NCI-H1694 (cell line): ENCODE results near the gene ATG2A.

Source experiments
- DNase-seq: peaks from one replicate; lab custom pipeline; 2025; lab: John Stamatoyannopoulos, UW

The ATG2A gene

DNA sequence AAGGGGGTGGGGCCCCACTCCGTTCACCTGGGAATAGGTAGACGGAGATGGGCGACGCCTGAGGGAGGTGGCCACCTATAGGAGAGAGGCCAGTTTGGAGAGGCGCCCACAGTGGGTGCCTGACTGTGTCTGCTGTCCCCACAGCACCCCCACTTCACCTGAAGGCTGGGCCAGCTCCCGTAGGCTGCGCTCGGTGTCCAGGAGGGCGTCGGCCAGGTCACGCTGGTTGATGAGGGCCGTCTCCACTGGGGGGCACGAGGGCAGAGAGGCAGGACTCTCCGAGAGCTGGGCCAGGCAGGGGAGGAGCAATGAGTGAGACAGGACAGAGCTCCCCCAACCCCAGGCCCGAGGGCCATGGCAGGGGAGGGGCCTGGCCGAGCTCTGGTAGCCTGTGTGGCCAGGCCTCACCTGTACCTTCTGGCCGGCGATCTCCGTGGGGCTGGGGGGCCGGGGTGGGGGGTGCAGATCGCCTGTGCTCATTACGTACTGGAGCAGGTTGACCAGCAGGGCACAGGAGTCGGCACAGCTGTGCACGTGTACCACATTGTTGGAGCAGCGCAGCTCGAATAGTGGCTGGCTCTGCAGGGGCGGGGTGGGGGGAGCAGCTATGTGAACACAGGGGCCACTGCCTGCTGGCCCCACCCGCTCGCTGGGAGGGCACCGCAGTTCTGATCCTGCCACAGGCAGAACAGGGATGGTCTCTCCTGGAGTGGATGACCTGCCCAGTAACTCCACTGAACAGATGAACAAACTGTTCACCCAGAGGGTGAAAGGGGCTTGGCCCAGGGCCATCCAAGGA is 14.7 kb downstream of the ATG2A start:
- no peak for DNase-seq

DNA sequence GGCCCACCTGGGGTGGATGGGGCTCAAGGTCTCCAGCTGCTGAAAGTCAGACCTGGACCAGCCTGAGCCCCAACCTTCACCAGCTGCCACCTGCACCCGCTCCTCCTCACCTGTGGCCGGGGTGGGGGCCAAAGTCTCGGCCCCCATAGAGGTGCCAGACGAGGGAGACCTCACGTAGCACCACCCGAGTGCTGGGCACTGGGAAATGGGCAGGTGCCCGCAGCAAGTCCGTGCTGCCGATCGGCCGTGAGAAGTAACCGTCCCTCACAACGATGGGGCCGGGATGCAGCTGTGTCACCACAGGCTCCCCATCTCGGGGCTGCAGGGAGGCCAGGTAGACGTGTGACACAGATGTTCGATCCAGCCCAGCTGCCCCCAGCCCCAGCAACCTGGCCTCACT is 16.2 kb downstream of the ATG2A start:
- no peak for DNase-seq

DNA sequence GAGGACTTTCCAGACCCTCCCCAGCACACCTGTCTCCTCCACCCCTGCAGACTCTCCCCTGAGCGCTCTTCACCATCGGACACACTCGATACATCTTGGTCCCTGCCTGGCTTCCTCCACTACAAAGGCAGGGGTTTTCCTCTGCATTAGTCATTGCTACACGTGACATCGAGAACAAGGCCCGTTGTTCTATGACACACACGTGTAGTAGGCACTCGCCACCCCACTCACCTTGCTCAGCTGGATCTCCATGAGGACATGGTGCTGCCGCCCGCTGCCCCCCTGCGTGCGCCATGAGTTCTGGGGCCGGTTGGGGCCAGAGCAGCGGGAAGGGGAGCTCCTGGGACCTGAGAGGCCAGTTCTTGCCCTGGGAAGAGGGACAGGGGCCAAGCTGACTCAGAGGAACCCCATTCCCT is 16.7 kb downstream of the ATG2A start:
- DNase-seq, result no peak

DNA sequence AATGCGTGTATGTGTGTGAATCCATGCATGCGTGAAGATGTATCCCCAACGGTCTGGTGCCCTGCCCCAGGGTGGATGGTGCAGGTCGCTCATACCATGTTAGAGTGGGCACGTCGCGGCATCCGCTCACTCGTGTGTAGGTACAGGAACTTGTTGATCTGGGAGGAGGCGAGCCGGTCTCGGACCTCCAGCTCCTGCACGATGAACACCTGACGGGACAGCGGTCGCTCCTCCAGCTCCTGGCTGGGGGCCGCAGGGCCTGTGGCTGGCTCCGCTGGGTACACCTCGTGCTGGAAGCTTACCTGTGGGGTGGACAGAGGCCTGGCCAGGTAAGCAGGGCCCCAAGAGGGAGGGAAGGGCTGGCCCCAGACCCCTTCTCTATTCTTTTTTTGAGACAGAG is 18.5 kb downstream of the ATG2A start:
- DNase-seq, result no peak

DNA sequence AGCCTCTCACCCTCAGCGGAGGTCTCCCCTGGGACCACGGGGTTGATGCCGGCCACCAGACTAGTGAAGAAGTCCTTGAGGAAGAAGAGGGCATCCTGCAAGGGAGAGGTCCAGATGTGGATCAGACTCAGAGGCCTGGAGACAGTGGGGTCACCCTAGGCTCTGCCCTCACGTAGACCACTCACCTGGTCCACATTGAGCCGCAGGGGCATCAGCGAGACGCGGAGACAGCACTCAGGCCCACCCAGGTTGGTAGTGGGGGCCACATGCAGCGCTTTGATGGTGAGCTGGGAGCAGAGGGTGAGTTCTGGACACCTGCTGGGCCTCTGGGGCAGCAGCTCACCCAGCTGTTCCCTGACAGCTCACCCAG is 18.9 kb downstream of the ATG2A start:
- DNase-seq, result no peak

DNA sequence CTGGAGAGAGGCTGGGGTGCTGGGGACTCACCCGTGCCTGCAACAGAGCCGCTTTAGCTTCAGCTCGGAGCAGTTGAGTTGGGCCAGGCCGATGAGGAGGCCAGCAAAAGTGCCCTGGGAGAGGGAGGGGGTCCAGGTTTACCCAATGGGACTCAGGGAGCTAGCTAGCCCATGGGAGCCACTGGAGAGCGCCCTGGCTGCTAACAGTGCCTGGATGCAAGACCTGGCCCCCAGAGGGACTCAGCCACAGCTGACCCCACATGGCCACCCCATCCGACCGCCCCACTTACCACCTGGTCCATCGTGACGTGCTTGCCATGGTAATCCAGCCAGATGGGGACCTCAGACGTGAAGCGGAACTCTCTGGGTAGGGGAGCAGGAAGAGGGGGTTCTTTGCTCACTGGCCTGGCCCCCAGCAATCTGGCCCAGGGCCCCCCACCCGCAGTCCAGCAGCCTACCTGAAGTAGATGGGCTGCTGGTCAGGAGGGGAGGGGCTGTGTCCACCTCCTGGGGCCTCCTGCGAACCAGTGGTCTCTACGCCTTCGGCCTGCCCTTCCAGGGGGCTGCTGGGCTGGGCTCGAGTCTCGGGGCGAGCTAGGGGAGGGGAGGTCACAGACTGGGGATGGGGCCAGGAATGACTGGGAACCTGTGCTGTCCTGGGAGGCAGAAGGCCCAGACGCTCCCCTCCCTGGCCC is 19.5 kb downstream of the ATG2A start:
- no peak for DNase-seq

DNA sequence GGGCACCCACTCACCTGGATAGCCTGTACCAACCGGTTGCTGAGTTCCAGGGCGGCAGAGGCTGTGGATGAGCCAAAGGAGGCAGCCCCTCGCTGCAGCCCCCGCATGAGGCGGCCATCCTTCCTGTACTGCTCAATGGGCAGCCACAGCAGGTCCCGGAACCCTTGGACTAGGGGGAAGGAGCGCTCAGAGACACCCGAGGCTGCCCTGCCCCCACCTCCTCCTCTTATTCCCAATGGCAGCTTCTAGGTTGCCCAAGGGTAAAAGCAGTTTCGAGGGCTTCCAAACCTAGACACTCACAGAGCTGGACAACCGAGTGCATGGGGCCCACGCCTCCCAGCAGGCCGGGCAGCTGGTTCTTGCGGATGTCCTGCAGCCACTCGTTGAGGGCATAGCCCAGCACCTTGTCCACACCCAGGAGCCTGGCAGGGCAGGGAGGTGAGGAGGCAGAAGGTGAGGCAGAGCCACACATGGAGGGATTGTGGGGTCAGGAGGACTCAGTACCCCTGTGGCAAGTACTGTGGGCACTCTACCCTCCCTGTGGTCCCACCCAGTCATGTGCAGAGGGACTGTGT is 20.5 kb downstream of the ATG2A start:
- no peak for DNase-seq

DNA sequence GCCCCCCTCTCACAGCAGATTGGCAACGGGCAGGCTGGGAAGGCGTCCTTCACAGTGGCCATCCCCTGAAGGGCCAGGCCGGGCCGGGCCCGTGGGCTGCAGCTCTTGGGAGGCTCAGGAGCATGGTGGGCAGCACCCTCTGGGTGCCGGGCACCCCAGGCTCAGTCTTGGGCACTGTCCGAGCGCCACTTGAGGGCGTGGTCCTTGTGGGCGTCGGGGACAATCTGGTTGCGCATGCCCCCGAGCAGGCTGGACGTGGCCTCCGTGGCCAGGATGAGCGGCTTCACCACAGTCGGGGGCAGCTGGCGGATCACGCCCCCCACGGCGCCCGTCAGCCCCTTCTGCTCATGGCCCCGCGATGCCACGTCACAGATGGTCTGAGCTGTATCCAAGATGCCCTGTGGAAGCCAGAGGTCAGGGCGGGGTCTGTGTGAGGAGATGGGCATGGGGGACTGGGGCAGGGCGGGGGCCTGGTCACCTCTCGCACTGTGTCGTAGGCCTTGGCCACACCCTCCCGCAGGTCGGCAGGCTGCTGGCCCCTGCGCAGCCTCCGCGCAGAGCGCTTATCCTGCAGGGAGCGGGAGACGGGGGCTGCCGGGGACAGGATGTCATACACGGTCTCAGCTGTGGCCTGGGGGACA is 22.1 kb downstream of the ATG2A start:
- no peak for DNase-seq

DNA sequence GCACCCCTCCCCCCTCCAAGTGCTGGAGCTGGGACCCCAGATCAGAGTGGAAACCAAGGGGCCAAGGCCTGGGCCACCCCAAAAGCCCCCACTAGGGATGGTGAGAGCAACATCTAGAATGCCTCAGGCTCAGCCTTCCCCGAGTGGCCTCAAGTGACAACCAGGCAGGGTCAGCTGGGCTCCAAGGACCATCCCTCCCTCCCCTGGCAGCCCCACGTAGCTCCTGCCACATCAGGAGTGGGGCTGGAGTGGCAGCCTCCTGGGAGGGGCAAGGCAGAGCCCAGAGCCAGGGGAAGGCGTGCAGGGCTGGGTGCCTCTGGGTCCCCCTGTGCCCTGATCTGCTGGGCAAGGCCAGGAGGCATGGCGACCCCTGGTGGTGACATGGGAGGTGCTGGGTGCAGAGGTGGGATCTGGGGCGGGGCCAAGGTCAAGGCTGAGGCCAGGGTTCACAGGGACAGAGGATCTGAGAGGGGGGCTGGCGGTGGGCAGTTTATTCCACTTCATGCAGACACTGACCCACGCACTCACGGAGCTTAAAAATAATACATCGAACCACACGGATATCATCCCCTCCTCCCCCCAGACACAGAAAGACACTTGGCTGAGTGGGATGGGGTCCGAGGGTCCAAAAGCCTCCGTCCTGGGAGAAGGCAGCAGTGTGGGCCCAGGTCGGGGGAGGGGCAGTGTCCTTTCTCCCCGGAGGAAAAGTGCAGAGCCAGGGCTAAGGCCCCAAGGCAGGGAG is 22.8 kb downstream of the ATG2A start:
- DNase-seq, result peak; percentile 56

DNA sequence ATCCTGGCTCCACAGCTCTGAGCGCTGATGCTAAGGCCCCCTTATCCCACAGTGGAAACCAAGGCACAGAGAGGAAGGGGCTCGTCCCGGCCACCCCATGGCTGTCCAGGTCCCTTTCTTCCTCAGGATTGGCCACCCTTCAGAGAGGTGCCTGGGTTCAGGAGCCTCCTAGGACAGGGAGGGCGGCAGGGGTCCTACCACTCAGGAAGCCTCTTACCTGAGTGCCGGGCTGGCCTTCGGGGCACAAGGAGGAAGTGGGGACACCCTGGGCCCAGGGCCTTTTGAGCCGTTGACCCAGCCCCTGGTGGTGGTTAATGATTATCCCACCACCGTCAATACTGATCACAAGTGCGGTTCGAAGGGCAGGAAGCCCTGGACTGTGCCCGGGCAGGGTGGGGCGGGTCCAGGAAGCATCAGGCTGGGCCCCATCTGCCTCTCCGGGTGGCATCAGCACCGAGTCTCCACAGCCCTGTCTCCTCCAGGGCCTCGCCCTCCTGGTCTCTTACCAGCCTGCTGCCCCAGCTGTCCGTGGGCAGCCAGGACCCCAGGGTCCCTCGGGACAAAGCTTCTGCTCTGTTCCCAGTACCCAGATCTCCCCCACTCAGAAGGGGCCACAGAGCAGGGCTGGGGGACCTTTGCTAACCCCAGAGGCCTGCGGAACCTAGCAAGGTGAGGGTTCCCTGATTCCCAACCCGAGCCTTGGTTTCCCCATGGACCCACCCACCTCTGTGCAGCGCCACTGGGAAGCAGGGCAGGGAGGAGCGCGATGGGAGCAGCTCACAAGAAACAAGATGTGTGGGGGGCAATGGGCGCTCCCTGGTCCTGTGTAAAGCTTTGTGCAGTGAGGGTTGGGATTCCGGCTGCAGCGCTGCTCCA is 23.6 kb downstream of the ATG2A start:
- no peak for DNase-seq

DNA sequence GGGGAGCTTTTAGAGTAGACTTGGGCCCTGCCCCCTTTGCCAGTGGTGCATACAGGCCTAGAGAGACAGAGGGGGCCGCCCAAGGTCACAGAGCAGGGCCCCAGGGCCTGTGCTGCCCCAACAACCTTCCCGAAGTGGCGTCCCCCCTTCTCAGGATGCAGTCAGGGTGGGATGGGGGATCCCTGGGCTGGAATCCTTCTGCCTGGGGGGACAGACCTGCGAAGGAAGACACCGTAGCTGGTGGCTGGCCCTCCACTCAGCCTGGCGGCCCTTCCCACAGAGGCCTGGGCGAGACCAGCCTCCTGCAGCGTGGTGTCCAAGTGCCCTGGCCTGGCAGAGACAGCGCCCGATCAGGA is 24.2 kb downstream of the ATG2A start:
- no peak for DNase-seq

DNA sequence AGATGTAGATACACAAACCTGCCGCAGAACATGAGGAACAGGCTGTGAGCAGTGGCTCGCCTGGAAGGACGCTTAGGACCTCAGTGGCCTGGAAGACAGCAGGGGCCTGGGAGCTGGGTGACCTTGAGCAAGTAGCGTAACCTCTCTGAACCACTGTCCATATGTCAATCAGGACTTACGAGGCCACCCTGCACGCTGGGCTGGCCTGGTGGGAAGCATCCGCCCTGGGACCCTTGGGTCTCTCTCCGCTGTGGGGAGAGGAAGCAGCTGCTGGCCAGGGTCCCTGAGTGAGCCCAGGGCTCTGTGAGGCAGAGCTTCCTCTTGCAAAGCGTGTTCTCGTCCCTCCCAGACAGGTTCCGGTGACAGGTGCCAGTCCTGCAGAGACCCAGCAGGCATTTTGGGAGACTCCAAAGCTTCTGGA is 24.6 kb downstream of the ATG2A start:
- no peak for DNase-seq

DNA sequence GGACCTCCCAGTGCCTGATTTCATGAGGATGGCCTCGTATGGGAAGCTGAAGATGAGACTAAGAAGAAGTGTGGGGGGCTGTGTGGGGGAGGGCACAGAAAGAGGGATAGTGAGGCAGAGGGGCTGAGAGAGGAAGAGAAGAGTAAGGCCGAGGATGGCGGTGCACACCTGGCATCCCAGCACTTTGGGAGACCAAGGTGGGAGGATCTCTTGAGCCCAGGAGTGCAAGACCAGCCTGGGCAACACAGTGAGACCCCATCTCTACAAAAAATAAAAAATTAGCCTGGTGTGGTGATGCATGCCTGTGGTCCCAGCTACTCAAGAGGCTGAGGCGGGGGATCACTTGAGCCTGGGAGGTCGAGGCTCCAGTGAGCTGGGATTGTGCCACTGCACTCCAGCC is 25.1 kb downstream of the ATG2A start:
- DNase-seq, result no peak

DNA sequence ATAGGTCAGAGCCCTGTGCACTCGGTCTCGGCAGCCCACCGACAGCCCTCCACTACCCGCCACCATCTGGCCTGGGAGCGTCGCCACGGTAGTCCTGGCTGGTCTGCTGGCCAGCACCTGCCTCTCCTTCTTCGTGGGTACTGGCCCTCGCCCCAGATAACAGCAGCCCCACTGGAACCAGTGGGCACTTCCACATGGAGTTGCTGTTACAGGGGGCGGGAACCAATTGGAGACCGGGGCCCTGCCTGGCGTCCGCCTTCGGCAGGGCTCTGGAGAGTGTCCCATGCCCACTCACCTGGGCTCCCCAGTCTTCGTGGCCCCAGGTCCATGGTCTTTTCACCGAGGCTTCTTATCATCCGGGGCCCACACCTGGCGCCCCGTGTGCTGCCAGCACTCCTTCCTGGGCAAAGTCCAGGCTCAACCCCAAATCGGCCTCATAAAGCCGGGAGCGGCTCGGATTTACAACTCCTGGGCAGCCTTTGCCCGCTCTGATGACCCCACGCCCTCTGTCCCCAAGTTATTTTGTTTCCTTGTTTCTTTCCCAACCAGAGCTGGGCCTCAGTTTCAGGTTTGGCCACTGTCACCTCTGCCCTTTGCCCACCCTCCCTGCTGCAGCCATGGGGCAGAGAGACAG is 25.7 kb downstream of the ATG2A start:
- no peak for DNase-seq

DNA sequence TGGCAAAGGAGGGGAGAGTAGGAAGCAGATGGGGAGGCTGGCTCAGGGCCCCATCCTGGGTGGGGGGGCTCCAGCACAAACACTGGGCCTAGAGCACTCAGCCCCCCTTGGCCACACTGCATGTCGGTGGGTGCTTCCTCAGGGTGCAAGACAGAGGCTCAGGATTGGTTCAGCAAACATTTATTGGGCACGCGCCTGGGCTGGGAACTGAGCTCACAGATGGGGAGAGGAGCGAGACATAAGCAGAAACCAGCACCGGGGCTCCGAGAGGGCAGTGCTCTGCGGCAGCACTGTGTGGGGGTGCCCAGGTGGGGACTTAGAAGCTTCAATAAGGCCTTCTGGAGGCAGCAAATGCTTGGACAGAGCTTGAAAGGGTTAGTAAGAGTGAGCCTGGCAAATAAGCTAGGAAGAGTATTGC is 26.5 kb downstream of the ATG2A start:
- peak; percentile 48 for DNase-seq

DNA sequence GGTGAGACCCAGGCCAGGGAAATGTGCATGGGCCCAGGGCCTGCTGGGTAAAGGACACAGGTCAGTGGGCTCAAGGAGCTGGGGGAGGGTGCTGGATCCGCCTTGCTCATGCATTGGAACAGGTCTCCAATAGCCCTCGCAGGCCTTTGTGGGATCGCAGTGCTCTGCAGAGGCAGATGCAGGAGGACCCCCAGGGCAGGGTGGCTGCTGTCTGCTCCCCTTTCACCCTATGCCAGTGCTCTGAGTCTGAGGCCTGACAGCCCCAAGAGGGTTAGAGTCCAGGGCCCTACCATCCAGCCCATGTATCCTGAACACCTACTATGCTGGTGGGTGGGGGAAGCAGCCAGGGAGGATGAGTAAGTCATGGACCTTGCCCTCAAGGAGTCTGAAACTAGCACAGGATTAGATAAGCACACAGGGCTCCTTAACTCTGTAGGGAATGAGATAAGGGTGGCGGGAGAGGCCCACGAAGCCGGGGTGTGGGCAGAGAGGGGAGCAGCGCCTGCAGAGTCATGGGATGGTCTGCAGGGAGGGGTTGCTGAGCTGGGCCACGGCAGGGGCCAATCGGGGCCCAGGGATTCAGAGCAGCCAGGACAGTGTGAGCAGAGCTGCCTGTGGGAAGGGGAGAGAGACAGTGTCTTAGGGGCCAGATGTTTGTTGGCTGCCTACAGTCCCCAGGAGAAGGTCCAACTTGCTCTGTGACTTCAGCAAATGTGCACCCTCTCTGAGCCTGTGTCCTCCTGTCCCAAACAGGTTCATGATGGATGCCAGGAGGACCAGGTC is 28.1 kb downstream of the ATG2A start:
- no peak for DNase-seq

DNA sequence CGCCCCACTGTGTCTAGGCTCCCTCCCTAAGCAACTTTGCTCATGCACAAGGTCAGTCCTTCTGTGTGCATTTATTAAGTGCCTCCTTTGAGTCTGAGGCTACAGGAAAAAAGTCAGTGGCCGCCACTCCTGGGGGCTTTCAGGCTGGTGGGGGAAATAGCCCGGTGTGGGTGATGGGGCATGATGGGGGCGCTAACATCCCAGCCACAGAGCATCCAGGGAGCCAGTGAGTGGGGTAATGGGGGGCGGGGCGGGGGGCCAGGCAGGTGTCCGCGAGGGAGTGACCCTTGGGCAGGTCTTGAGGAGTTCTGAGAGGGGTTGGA is 28.6 kb downstream of the ATG2A start:
- DNase-seq, result no peak

DNA sequence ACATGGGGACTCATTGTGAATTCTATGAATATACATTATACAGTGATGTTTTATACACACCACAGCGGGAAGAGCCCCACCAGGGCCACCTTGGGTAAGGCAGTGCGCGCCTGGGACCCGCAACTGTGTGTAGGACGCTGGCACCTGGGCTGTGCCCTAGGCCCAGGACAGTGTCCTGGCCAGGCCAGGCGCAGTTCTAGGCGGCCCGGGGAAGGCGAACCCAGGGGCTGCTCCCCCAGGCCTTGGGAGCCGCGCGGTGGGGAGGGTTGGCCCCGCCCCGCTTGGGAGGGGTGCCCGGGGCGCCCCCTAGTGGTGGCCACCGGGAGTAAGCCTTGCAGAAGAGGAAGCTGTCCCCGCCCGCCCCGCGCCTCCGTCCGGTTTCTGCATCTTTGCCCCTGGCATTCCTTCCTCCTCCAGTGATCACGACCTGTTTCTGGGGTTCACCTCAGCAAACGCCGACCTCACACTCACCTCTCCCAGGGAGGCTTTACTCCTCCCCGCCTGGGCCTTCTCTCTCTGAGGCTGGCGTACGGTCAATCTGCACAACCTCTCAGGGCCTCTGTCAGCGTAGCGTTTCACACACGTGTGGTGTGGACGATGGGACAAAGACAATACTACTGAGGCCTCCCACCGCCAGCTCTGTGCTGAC is 29.1 kb downstream of the ATG2A start:
- DNase-seq, result peak; percentile 11

DNA sequence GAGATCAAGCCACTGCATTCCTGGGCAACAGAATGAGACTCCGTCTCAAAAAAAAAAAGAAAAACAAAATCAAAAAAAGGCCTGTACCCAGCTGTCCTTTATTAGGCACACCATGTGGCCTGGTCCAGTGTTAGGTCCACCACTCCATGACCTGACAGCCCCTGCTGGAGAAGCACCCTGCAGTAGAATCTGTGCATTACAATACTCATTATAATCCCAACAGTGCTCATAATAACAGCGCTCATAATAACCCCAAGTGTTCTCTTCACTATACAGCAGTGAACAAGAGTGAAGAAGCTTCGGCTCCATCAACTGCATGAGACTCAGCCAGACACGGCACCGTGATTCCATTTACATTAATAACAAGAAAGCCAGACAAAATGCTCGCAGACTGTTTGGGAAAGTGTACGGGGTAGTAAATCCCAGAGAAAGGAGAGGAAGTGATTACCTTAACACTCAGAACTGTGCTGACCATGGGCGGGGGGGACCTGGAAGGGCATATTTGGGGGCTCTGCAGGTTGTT is 29.7 kb downstream of the ATG2A start:
- DNase-seq, result no peak
